T-helper 2 cell treated with Interferon-gamma antibody and Interleukin-4, amounts not matched to agents 100 ng/mL and 5 ng/mL, for 36 hours (primary cell): ENCODE data around the gene TEX13C. TPM values are rescaled to one million over a fixed set of nuclear protein-coding genes. Genes with fewer than 3 reads are reported as not detected.
"Not testable (repeated sequence)": the region's sequence is repeated elsewhere in the genome, so short reads cannot be mapped to it uniquely, and the experiment has no call there.

Experiments used
- intact Hi-C: fragments of 100-400 bp; cut with micrococcal nuclease; formaldehyde crosslinking; loops from one replicate; pipeline ENCODE4 v1.15.1; 2023
- total RNA-seq: library from RNA; stranded (reverse); gene quantifications from 2 replicates; pipeline ENCODE4 v1.2.3, GENCODE V29; 2022

The TEX13C gene
- not detected in 2 replicates for total RNA-seq

DNA sequence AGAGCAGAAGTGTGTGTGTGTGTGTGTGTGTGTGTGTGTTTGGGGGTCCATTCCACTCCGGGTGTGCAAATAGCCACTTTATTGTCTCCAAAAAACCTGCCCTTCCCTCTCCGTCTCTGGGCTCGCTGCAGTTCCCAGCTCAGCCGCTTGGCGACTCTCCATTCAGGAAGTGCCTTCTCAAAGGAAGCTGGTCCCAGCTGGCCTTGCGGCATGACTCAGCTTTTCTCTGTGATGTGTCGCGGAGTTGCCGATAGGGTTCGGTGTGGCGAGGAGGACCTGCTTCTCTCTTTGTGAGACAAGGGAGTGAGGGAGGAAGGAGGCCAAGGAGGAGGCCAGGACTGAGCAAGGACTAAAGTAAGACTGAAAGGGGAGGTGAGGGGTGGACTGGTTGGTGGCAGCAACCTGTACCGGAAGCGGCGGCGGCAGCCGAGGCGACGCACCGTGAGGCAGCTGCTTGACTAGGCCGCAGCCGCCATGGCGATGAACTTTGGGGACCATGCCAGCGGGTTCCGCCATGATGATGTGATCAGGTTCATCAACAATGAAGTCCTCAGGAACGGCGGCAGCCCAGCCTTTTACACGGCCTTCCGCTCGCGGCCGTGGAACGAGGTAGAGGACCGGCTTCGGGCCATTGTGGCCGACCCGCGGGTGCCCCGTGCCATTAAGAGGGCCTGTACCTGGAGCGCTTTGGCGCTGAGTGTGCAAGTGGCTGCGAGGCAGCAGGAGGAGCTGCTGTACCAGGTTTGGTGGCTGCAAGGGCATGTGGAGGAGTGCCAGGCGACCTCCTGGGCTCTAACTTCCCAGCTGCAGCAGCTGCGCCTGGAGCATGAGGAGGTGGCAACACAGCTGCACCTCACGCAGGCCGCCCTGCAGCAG, at the start of gene TEX13C:
Gene TEX13C (plus strand): TSS at position 226 of the 876 bp plus-strand sequence. CDS start 249 bp downstream, at position 475.
- intact Hi-C loops: no loop called here

DNA sequence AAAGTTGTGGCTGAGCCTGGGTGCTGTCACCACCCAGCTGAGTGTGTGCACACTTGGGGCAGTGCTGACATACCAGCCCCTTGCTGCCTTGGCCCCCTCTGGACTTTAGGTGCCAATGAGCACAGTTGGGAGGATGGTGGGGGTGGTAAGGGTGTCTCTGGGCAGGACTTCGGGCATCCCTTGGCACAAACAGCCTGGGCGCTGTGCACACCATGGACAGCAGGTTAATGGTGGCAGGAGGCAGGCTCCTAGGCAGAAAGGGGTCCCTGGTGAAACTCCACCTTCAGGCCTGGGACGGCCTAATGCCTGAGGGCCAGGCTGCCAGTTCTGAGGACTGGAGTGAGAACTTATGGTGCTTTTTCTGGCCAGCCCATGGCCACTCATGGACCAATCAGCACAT, 32.4 kb upstream of the TEX13C start:
- intact Hi-C loops: no loop called here

DNA sequence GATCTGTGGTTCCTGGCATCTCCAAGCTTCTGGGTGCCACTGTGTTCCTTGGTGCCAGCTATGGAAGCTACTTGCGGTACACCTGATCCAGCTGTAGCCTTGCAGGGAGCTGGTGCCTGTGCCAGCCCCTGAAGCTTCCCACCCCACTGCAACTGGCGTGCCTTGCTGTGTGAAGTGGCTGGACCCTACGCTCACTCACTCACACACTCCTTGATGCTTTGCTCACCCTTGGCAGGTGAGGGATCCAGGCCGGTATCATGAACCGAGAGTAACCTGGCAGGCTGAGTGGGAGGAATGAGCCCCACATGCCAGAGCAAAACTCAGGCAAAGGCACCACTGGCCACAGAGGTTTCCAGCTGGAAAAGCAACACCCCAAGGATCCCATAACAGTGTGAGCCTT, 31.3 kb upstream of the TEX13C start:
- intact Hi-C loops: no loop called here

DNA sequence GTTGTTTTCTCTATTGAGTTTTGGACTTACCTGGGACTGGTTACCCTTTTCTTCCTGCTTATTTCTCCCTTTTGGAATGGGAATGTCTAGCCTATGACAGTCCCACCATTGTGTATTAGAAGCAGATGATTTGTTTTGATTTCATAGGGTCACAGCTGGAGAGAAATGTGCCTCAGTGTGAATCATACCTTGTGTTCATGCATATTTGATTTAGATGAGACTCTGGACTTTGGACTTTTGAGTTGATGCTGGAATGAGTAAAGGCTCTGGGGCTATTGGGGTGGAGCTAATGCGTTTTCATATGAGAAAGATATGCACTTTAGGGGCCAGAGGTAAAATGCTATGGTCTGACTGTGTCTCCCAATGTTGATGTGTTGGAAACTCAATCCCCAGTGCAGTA, 30.5 kb upstream of the TEX13C start:
- intact Hi-C loops: no loop called here

DNA sequence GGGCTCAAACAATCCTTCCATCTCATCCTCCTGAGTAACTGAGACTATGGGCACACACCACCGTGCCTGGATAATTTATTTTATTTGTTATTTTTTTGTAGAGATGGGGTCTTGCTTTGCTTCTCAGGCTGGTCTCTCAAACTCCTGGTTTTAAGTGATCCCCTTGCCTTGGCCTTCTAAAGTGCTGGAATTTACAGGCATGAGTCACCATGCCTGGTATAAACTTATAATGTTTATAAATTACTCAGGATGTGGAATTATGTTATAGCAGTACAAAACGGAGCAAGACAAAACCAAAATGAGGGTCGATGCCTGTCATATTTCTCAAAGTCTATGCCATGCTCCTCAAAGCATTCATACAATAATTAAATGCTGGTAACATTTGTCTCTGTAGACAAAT, 29.8 kb upstream of the TEX13C start:
- intact Hi-C loops: no loop called here

DNA sequence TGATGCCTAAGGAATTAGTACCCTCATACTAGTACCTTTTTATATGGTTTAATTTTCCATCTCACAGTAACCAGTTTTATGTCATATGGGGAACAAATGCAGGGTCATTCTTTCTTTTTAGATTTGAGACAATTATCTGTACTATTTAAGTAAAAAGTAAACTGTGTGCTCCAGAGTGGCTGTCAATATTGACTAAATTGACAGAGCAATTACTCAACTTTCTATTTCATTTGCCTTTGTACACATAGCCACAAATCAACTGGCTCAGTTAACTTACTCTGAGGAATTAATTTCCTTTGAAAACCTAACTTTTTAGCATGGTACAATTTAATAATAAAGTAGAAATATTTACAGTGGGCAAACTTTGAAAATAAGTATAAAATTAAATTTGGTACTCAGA, 28.5 kb upstream of the TEX13C start:
- intact Hi-C loops: no loop called here

DNA sequence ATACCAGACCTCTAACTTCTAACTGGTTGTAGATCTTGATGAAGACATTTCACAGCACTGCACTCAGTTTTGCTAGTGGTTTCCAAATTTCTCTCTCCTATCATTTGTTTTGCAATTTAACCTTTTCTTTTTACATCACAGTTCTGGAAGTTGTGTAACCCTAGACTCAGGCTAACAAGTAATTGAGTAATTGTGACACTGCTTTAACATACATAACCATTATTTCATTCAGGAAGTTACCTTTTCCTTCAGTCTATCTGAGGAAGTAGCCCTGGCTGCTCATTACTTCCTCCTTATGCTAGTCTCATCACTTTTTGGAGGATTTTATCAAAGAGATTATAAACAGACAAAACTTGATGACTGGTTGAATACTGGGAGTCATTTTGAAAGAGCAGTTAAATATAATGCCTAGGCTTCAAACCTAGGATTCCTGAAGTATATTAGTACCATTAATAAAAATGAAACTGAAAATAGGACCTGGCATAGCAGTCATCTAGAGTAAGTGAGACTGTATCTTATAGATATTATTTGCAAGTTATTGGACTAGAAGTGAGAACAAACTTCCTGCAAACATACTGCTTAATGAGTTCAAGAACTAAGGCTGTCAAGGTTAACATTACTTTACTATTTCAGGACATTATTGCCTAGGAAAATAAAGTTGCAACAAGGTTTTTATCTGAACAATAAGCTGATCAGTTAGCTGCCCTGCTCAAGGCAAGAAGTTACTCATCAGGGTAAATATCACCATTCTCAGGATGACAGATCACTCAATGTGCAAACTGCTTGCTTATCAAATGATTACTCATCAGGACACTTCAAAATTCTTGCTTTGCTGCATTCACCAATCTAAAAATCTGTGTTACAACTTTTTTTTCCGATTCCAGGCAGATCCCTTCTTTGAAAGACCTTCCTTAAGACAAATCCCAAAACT, 25.6 kb upstream of the TEX13C start:
- intact Hi-C loops: no loop called here

DNA sequence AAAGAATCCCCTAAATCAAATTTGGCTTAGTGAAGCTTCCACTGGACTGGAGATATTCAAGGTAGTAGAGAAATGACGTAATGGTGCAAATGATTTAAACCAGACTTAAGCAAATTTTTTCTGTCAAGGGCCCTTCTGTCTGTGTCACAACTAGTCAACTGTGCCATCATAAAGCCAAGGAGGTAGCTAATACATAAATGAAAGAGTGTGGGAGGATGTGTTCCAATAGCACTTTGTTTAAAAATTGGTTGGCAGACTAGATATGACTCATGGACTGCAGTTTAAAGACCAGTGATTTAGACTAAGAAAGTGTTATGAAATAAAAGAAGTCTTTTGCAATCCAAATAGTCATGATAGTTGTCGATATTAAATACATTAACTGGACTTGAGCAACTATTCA, 24.3 kb upstream of the TEX13C start:
- intact Hi-C loops: no loop called here

DNA sequence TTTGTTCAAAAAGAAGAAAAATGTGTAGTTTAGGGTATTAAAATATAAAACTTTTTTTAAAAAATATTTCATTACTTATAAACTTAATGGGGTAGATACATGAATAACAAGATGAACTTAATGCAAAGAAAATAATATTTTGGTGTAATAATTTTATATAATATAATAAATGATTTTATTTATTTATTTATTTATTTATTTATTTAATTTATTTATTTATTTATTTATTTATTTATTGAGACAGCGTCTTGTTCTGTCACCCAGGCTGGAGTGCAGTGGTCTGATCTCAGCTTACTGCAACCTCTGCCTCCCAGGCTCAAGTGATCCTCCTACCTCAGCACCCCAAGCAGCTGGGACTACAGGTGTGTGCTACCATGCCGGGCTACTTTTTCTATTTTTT, 20.8 kb upstream of the TEX13C start:
- intact Hi-C loops: no loop called here

DNA sequence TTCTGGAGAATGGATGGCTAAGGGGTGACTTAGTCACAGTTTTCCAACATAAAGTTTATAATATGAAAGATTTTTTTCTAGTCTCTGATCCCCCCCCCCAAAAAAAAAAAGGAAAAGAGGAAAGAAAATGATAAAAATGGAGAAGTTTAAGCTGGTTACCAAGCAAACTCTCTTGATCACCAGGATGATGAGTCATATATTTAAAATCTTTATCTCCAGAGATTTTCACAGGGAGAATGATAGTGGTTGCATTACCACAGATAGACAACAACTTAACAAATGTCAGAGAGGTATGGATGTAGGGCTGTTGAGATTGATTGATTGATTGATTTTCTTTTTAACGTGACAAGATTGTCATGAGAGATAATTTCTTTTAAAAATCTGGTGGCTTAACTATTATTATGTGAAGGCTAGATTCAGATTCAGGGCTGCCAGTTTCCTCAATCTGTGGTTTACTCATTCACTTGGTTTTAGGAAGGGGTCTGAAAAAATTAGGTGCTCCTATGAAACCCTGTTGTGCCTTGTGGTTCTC, 13.3 kb upstream of the TEX13C start:
- intact Hi-C loops: no loop called here

DNA sequence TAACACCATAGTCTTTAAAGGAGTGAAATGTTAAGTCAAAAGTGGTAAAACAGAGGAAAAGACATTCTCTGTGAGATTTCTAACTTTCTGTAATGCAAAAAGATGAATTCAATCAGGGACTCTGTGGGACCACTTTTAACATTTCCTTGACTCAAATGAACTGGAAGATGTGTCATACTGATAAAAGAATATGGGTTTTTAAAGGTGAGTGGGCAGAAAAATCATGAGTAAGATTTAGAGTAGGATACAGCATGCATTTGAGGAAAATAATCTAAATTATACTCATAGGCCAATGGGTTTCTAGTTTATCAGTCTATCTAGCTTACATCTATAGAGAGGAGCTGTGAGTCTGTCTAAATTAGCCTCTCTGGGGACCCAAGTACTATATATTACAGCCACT, 11.0 kb upstream of the TEX13C start:
- intact Hi-C loops: no loop called here

DNA sequence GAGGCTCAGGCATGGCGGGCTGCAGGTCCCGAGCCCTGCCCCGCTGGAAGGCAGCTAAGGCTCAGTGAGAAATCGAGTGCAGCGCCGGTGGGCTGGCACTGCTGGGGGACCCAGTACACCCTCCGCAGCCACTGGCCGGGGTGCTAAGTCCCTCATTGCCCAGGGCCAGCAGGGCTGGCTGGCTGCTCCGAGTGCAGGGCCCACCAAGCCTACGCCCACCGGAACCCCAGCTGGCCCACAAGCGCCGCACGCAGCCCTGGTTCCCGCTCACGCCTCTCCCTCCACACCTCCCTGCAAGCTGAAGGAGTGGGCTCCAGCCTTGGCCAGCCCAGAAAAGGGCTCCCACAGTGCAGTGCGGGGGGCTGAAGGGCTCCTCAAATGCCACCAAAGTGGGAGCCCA, 505 bp upstream of the TEX13C start:
- intact Hi-C loops: not testable (repeated sequence)

DNA sequence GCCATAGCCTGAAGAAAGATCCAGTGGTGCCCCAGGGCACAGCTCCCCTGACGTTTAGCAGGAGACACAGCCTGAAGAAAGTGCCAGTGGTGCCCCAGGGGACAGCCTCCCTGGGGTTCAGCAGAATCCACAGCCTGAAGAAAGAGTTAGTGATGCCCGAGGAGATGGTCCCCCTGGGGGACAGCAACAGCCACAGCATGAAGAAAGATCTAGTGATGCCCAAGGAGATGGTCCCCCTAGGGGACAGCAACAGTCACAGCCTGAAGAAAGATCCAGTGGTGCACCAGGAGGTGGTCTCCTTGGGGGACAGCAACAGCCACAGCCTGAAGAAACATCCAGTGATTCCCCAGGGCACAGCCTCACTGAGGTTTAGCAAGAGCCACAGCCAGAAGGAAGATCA, 2.8 kb downstream of the TEX13C start:
- intact Hi-C loops: no loop called here

DNA sequence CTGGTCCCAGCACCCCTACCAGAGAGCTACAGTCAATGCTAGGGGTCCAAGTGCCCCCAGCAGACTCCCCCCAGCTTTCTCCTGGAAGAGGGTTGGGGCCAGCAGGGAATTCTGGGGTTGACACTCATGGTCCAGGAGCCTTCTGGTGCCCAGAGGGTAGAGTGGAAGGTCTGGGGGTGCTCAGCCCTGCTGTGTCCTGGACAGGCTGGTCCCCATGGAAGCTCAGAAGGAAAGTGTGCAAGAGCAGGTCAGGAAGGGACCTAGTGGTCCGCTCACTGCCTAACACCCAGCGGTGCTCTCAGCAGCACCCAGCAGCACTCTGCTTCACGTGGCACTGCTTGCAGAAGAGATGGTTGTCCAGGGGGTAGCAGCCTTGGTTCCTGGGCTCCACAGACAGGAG, 6.9 kb downstream of the TEX13C start:
- intact Hi-C loops: no loop called here

DNA sequence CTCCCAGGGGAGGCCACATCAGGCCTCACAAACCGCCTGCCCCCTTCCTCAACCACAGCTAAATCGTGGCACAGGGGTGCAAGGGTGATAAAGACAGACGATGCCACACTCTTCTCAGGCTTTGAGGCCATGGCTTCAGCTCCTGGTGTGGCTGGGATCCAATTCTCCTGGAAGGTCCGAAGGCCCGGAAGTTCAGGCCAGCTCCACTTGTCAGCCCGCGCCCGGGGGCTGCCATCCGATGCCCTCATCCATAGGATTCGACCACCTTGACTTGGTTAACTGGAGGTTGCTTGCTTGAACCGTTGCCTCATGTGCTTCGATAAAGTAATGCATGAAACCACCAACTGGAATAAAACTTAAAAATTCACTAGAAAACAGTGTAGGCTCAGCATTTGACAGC, 8.2 kb downstream of the TEX13C start:
- intact Hi-C loops: no loop called here

DNA sequence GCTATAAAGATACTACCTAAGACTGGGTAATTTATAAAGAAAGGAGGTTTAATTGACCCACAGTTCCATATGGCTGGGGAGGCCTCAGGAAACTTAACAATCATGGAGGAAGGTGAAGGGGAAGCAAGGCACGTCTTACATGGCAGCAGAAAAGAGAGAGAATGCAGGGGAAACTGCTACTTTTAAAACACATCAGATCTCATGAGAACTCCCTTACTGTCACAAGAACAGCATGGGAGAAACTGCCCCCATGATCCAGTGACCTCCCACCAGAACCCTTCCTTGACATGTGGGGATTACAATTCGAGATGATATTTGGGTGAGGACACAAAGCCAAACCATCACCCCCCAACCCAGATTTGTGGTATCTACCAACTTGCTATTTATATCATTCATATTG, 13.9 kb downstream of the TEX13C start:
- intact Hi-C loops: no loop called here

DNA sequence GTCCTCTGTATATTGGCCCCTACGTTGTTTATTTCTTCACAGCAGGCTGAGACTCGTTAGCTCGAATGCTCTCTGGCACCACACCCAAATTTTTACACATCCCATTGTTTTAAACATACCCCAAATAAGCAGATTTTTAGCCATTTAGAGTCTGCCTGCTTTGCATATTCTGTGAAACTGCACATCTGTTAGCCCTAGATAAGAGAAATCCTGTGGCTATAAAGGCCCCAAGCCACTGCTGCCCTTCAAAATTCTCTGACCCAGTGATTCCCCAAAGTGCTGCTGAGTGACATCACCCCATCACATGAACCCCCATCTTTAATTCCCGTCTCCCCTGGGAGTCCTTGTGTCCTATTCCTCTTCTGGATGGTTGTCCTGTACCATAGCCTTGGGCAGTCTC, 20.8 kb downstream of the TEX13C start:
- intact Hi-C loops: no loop called here

DNA sequence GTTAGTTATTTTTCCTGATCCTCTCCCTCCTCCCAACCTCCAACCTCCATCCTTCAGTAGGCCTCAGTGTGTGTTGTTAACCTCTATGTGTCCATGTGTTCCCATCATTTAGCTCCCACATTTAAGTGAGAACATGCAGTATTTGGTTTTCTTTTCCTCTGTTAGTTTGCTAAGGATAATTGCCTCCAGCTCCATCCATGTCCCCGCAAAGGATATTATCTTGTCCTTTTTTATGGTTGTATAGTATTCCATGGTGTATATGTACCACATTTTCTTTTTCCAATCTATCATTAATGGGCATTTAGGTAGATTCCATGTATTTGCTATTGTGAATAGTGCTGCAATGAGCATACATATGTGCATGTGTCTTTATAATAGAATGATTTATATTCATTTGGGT, 54.5 kb downstream of the TEX13C start:
- intact Hi-C loops: no loop called here
